NCI-H1105 (cell line): Measurements from ENCODE around the gene SUSD1.
"Not testable (repeated sequence)": the region's sequence is repeated elsewhere in the genome, so short reads cannot be mapped to it uniquely, and the experiment has no call there.

Source experiments
- DNase-seq: peaks from one replicate; lab custom pipeline; 2025; lab: John Stamatoyannopoulos, UW

The SUSD1 gene

DNA sequence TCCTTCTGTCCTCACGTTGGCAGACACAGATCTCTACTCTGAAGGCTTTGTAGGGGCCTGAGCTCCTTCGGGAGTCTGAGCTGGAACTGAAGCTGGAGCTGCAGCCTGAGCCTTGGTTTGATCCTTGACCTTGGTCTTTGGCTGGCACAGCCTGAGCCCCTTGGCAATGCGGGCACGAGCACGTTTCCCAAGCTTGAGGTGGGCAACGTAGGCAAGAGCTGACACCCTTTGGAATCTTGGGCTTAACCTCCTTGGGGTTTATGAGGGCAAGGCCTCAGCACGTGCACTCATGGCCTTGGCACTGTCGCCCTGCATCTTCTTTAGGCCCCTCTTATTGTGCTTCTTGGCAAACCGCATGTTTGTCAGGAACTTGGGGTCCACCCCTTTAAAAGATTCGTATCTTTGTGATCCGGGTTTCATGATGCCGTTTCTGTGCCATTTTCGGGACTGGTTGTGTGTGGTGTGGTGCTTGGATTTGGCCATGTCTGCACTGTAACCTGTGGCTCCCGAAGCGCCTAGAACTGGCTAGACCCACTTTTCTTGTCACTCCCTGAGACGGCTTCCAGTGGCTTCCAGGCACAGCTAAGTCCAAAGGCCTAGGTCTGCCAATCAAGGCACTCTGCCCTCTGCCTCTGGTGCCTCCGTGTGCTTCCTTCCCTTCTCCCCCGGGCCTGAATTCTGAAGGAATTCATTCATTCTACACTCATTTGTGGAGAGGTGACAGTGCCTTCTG is 1.4 kb downstream of the SUSD1 start:
- no peak for DNase-seq

DNA sequence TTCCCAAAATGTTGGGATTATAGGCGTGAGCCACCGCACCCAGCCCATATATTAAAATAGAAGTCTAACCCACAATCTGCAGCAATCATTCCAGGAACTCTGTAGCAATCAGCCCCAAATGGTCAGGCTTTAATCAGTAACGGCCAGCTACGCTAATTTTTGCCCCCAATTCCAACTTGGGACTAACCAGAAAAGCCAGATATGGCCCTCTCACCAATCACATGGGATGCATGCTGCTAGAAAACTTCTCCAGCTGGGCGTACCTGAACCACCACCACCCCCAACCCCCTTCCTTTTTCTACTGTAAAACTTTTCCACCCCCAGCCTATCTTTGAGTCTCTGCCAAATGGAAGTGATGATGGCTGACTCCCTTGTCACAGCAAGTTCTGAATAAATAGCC is 4.1 kb downstream of the SUSD1 start:
- DNase-seq: no peak

DNA sequence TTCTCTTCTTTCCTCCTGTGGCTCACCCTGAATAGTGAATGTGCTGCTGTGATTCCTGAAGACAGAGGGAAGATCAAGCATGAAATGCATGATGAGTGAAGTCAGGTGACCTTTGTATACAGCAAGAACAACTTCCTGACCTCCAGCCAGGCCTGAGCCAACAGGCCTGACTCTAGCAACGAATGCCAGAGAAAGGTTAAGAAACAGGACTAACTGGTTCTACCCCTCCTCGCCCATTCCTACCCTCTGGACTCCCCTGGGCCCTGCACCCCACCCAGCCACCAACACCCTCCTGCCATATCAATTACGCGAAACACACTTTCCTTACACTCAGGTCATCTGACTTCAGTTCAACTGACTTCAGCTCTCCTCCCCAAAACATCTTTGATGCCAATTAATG is 4.9 kb downstream of the SUSD1 start:
- DNase-seq: no peak

DNA sequence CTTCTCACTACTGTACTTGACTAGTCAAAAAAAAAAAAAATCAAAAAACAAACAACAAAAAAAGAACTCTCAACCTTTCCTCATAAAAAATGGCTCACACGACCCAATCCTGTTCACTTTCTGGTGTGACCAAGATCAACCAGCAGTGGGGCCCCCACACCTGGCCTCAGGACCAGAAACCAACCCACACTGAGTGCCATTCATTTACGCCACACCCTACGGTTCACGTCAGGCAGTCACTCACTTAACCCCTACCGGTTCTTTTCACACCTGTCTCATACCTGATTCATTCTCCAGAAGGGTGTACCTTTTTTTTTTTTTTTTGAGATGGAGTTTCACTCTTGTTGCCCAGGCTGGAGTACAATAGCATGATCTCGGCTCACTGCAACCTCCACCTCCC is 5.7 kb downstream of the SUSD1 start:
- DNase-seq: no peak

DNA sequence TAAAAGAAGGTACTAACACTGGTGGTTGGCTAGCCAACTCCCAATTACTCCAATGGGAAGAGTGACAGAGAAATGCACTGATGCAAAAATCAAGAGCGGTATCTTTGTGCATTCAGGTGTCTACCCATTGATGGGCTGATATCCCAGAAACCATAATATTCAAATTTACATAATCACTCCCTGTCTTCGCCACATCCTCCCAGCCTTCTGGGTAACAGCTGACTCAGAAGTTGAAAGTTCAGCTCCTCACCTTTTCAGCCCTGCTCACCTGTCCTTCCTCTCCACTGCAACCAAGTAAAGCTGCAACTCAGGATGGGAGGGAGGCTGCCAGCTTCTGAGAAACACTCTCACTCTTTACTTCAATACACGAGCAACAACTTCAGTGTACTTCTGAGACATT is 6.9 kb downstream of the SUSD1 start:
- no peak for DNase-seq

DNA sequence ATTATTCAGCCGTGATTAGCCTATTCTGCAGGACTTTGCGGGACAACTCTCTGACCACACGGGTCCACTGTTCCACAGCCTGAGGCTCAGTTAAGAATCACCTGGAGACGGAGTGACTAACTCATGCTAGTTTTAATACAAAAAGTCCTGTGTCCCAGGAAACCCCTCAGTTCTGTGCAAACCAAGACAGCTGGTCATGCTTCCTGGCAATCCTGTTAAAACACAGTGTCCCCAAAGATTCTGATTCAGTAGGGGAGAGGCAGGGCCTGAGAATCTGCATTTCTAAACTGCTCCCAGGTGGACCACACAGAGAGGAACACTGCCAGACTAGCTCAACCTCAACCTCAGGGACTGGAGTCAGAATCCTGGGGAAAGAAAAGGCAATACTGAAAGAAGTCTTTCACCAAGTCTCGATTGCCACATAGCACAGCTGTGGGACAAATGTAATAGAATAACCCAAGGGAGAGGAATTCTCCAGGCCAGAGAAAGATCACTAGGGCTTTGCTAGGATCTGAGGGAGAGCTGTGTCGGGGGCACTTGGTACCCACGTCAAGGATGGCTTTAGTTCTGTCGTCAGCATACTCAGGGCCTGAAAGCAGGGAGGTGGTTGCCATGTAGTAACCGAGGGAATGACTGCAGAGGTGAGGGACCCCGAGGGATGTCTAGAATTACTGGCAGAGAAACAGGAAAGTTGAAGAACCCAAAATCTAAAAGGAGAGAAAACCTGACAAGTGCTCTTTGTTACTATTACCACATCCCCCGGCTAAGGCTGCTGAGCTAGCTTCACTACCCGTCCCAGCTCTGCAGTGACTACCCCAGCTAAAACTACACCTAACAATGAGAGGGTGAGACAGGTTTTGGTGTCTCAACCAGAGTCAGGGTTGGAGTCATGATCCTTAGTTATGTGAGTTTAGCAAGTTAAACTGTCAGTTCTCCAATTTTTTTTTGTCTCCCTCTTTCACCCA is 8.6 kb downstream of the SUSD1 start:
- DNase-seq: no peak

DNA sequence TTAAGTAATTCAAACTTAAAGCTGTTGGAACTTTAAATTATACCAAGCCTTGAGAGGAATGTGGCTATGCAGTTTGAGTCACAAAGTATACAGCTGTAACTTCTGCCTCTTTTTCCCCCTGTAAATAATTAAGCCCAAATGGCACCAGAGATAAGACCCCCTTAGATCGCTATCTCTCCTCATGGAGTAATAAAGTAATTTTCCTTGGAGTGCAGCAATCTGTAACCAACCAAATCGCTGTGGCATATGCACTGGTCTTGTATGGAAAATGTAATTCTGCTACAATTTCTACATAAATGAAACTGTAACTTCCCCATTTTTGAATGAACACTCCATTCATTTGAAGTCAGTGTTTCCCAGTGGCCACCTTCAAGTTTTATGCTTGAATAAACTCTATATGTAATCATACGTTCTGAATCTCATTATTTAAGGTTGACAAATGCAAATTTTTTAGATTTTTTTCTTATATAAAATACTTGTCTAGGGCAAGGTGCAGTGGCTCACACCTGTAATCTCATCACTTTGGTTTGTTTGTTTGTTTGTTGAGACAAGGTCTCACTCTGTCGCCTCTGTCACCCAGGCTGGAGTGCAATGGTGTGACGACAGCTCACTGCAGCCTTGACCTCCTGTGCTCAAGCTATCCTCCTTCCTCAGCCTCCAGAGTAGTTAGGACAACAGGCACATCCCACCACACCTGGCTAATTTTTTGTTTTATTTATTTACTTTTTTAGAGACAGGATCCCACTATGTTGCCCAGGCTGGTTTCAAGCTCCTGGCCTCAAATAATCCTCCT is 12.3 kb downstream of the SUSD1 start:
- no peak for DNase-seq

DNA sequence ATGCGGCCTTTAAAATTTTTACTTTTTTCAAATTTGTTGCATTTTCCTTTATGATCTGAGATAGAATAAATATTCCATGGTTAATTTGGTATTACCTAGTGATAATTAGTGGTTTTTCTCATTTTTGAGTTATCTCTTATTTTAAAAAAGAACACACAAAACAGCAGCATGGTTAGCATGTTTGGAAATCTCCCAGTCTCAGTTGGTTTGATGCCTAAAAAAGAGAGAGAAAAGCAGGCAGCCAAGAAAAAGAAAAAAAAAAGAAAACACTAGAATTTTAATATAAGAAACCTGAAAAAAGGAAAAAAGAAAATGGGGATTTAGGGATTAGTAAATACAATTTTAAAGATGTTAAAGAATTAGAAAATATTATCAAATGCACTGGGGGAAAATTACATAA is 15.3 kb downstream of the SUSD1 start:
- DNase-seq: no peak

DNA sequence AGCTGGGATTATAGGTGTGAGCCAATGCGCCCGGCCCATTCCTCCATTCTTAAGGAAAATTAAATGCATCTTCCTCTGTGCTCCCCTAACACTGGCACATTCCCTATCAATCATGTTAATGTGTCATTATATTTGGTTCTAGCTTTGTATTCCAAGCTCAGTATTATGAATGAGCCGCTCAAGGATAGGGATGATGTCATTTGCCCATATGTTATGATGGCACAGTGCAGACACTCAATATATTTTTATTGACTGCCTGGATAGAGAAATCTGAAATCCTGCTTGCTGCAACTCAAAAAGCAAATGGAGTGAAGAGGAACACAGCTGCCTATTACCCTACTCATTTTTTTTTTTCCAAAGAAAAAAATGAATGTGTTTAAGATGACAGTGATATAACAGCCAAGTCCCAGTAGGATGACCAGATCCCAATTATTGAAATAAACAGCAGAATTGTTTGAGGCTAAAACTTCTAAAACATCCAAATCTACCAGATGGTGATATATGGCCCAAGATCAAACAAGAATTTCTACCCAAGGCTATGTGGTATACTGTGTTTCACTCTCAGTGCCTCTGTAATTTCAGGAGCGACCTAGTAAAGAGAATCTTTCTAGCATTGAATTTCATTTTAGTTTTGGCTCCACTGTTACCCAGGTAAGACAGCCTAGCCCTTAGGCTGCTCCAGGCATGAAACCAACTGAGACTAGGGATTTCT is 16.3 kb downstream of the SUSD1 start:
- DNase-seq: no peak

DNA sequence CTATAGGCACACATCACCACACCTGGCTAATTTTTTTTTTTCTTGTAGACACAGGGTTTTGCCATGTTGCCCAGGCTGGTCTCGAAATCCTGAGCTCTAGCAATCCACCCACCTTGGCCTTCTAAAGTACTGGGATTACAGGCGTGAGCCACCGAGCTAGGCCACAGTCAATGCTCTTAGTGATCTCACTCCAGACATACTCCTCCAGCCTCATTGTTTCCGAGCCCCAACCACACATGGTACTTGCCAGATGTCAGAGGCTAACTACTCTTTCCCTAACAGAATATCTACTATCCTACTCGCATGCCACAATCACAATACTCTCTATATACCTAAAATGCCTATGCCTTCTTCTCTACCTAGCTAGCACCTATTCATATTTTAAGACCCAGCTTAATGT is 17.1 kb downstream of the SUSD1 start:
- no peak for DNase-seq

DNA sequence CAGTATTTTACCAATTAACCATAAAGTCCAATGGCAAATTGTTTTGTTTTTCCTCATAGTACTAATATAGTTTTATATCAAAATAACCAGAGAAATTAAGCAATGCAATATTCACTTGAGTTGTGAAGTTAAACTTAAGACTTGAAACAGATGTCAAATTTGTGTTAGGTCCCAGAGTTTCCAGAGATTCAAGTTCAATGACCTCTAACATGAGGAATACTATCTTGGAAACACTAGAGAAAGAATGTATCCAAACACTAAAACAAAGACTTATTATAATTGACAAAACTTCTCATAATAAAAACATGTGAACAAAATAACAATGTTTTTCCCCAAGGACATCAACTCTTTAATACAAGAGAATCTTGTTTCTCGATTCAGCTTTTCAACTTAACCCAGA is 18.0 kb downstream of the SUSD1 start:
- DNase-seq: no peak

DNA sequence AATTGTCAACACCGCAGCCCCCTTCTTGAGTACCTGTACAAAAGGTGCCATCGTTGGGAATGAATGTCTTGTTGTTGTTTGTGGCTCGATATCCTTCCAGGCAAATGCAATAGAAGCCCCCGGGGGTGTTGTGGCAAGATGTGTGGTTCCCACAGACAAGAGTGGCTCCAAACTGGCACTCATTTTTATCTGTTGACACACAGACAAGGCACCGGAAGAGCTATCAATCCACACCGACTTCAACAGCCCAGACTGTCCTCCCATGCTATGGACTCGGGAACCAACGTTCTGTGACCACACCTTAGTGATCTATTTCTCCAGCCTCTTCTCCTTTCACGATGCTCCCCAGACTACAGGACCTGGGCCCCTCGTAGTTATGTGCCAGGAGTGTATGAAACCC is 25.9 kb downstream of the SUSD1 start:
- DNase-seq: no peak

DNA sequence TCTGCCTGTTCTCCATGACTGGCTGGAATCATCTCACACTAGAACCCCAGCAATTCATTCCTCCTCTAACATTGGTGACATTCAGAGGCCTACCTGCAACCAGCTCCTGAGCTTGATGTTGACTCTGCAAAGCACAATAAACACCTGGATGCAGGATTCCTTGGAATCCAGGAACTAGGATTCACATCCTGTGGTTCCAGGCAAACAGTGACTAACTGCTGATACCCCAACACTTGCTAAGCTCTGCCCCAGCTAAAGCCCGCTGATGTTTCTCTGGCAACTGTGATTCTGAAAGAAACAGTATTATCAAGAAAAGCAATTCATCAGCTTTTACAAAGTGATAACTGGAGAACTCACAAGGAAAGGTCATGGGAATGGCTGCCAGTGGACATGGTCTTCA is 29.2 kb downstream of the SUSD1 start:
- no peak for DNase-seq

DNA sequence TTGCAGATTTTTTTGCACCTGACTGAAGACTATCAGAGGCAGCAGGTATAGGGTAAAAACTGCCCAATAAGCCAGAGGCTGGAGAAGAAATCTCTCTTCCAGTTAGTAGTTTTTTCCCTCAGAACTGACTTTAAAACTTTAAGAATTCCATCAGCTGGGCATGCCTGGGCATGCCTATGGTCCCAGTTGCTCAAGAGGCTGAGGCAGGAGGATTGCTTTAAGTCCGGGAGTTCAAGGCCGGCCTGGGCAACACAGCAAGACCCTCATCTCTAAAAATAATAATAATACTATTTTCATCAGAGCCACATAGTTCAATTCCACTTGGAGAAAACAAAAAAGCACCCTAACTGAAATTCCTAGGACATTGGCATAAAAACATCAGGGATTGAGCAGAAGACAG is 30.3 kb downstream of the SUSD1 start:
- DNase-seq: no peak

DNA sequence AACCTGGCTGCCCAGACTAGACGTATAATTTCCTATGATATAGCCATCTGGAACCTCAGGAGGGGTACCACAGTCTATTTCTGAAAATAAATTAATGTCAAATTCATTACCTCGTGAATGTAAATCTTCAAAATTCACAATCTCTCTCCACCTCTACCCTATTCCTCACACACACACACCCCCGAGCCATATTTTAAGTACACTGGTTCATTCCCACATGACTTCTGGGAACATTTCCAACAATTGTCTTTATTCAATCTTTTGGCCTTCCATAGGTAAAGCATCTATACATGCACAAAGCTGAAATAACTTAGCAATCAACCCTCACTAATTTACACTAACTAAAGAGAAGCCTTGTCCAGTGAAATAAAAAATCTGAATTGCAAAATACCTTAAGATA is 32.7 kb downstream of the SUSD1 start:
- DNase-seq: no peak

DNA sequence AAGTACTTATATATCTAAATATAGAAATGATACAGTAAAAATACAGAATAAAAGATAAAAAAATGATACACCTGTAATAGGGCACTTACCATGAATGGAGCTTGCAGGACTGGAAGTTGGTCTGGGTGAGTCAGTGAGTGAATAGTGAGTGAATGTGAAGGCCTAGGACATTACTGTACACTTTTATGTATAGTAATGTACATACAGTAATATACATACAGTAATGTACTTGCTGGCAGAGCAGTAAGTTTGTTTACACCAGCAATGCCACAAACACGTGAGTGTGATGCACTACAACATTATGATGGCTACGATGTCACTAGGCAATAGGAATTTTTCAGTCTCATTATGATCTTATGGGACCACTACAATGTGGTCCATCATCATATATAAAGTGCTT is 34.2 kb downstream of the SUSD1 start:
- no peak for DNase-seq

DNA sequence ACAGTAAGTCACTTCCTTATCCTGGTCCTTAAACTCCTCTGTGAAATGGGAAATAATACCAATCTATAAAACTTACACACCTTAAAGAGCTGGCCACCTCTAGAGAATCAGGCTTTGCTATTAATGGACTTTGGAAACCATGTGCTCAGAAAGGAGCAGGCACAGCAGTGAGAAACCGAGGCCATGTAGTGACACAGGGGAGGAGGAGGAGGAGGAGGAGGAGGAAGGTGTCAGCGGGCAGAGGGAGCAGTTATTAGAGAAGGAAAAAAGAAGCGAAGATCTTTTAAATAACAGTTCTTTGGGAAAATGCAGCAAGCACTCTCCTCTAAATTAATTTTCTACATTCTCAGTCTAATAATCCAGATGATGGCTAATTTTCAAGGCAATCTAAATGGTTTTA is 38.0 kb downstream of the SUSD1 start:
- DNase-seq: no peak

DNA sequence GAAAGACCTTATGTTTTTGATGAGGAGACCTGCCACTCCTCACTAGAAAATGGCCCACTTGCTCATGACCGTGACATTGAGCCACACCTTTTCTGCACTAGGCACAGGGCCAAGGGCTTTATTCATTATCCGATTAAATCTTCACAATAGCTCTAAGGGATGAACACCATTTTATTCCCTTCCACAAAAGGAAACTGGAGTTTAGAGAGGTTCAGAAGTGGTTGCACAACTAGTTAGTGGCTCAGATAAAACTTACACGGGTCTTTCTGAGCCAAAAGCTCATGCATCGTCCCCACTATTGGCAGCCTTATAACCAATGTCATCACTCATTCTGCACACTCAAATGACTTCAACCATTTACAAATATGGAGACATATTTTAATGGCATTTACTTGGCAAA is 39.4 kb downstream of the SUSD1 start:
- peak; percentile 45 for DNase-seq

DNA sequence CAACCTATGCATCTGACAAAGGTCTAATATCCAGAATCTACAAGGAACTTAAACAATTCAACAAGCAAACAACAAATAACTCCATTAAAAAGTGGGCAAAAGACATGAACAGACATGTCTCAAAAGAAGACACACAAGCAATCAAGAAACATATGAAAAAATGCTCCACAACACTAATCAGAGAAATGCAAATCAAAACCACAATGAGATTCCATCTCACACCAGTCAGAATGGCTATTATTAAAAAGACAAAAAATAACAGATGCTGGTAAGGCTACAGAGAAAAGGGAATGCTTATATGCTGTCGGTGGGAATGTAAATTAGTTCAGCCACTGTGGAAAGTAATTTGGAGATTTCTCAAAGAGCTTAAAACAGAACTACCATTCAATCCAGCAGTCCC is 41.3 kb downstream of the SUSD1 start:
- DNase-seq: not testable (repeated sequence)

DNA sequence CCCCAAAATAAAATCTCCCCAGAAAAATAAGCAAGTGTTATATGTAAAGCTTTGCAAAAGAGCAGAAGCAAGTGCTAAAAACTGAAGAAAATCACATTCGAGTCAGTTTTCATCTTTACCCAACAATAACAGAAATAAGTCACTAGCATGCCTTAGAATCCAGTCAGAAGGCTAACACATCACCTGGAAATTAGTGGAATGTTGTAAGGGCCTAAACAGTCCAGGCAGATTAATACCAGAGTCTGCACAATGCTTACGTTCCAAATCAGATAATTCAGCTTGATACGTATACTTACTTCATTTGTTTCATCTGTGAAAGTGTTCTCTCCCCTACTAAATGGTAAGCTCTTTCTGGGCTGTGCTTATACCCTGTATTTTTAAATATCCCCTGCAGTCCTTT is 42.7 kb downstream of the SUSD1 start:
- no peak for DNase-seq

DNA sequence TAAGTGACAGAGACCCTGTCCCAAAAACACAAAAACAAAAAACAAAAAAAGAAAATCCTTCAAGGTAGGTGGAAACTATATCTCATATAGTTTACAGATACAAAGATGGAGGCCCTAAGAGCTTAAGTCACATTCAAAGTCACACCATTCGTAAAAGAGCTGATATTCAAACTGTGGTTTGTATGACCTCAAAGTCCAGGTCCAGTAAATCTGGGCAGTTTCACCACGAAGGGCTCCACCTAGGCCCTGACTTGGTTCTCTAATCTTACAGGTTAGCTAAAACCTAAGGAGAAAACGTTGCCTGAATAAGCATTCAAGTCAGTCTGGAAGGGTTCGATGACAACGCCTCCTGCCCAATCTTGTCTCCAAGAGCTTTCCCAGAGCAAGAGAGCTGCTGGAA is 44.1 kb downstream of the SUSD1 start:
- no peak for DNase-seq

DNA sequence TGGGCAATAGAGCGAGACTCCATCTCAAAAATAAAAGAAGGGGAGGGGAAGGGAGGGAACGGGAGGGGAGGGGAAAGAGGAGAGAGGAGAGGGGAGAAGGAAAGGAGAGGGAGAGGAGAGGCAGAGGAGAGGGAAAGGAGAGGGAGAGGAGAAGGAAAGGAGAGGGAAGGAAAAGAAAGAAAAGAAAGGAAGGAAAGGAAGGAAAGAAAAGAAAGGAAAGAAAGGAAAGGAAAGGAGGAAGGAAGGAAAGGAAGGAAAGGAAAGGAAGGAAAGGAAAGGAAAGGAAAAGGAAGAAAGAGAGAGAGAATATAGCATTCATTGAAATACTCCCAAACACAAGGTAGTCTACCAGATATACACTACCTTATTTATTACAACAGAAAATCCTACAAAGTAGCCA is 44.8 kb downstream of the SUSD1 start:
- DNase-seq: no peak
